ENCODE results near the gene UTP20.
"Not testable (repeated sequence)": the region's sequence is repeated elsewhere in the genome, so short reads cannot be mapped to it uniquely, and the experiment has no call there.

The UTP20 gene

DNA sequence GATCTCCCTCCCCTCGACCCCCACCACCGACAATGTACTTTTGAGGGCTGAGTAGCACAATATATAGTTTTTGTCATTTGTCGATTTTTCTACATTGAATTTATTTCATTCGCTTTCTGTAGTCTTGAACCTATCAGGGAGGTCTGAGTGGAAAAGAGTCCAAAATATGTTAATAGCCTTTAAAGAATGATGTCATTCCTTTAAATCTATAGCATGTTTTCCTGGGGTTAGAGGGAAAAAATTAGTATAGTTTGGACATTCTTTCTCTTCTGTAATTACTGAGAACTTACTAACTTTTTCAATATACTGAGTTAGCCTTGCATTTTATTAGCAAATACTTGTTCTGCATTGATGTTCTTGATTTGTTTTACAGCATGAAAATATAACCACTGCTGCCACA is 71.8 kb downstream of the UTP20 start:
- peaks cover 6 to 8% of the 10 kb centered on the region in 2 donors for H3K9me3 Mint-ChIP-seq

DNA sequence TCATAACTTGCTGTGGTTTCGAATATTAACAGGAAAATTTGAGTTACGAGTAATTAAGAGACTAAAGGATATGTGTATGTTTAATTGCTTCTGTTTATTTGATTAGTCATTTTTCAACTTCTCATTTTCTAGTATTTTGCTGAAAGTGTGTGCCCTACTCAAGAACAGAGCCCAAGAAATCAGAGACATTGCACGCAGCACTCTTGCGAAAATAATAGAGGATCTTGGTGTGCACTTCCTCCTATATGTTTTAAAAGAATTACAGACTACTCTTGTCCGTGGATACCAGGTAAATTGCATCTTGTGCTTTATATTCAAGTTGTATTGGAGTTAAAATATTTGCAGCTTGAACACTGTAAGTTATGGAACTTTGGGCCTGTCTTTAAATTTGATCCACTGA is 76.9 kb downstream of the UTP20 start:
- Mint-ChIP-seq H3K4me1 (no peaks in the 10 kb centered on the region), H3K27ac (no peak overlapping the region), H3K27me3 (no peaks in the 10 kb centered on the region), H3K36me3 (peaks cover 37 to 56% of the 10 kb centered on the region in 2 donors), H3K4me3 (no peak overlapping the region), H3K9me3 (no peaks in the 10 kb centered on the region)
- DNase-seq = no peak
- no peak for ATAC-seq (replicated peaks)

More for the DNA sequence above, 71.8 kb downstream of the UTP20 start:
- no peaks in the 10 kb centered on the region for H3K27me3 Mint-ChIP-seq
- no peaks in the 10 kb centered on the region for H3K4me1 Mint-ChIP-seq
- DNase-seq (no peak), ATAC-seq (replicated peaks) (no peak)
- H3K4me3 Mint-ChIP-seq = no peak overlapping the region
- no peak overlapping the region for H3K27ac Mint-ChIP-seq
- H3K36me3 Mint-ChIP-seq = peaks cover 50 to 68% of the 10 kb centered on the region in 2 donors

DNA sequence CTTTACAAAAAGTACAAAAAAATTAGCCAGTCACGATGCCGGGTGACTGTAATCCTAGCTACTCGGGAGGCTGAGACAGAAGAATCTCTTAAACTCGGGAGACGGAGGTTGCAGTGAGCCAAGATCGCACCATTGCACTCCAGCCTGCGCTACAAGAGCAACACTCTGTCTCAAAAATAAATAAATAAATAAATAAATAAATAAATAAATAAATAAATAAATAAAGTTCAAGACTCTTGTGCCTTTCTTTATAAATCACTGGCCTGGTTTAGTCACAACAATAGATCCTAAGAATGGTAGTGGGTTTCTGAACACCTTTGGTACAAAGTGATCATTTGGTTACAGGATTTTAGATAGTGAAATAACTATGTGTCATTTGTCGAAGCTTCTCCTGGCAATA is 81.5 kb downstream of the UTP20 start:
- Mint-ChIP-seq H3K9me3 (no peaks in the 10 kb centered on the region), H3K27ac (no peak overlapping the region), H3K27me3 (no peaks in the 10 kb centered on the region), H3K4me1 (no peaks in the 10 kb centered on the region), H3K4me3 (no peak overlapping the region), H3K36me3 (peaks cover 41 to 57% of the 10 kb centered on the region in 2 donors)
- ATAC-seq (replicated peaks) (no peak), DNase-seq (no peak)

DNA sequence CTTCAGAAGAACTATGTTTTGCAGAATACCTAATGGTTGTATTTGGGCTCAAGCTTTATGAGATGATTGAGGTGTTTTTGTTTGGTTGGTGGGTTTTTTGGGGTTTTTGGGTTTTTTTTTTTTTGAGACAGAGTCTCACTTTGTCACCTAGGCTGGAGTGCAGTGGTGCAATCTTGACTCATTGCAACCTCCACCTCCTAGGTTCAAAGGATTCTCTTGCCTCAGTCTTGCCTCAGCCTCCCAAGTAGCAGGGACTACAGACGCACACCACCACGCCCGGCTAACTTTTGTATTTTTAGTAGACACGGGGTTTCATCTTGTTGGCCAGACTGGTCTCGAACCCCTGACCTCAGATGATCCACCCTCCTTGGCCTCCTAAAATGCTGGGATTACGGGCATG is 88.1 kb downstream of the UTP20 start:
- Mint-ChIP-seq H3K9me3 (no peaks in the 10 kb centered on the region), H3K27me3 (no peaks in the 10 kb centered on the region), H3K27ac (no peak overlapping the region), H3K4me1 (no peaks in the 10 kb centered on the region), H3K4me3 (no peak overlapping the region), H3K36me3 (peaks cover 43 to 64% of the 10 kb centered on the region in 2 donors)
- no peak for ATAC-seq (replicated peaks)
- DNase-seq = no peak

DNA sequence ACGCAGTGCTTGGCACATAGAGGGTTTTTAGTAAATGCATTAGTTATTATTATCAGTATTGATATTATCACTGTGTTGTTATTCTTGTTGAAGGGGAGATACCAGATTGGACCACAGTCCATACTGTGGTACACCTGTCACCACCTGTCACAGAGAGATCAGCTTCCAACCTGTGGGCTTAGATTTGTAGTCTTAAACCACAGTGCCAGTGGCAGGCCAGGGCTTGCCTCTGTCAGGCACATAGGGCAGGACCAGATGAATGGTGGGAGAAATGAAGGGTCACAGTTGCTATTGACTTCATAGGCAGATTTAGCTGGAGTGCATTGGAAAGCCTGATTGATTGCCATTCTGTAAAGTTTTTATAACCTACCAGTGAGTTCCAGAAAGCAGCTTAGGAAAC is 92.5 kb downstream of the UTP20 start:
- Mint-ChIP-seq H3K4me3 (no peak overlapping the region), H3K36me3 (peaks cover 40 to 56% of the 10 kb centered on the region in 2 donors), H3K9me3 (no peaks in the 10 kb centered on the region), H3K27me3 (no peaks in the 10 kb centered on the region), H3K27ac (no peak overlapping the region), H3K4me1 (no peaks in the 10 kb centered on the region)
- DNase-seq (no peak), ATAC-seq (replicated peaks) (no peak)

DNA sequence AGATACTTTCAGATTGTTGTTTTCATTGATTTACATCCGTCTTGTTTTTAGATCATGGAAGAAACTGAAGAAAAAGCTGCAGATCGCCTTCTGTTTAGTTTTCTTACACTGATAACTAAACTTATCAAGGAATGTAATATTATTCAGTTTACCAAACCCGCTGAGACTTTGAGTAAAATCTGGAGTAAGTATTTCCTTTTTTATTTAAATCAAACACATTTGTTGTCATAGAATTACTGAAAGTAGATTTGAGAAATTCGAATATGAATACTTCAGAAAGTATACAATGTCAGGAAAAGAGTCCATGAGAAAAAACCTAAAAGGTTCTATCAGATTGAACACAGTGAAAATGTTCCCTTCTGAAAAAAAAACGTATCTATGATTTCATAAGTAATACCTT is 95.7 kb downstream of the UTP20 start:
- Mint-ChIP-seq H3K27ac (no peak overlapping the region), H3K27me3 (no peaks in the 10 kb centered on the region), H3K4me3 (no peak overlapping the region), H3K9me3 (no peaks in the 10 kb centered on the region), H3K36me3 (peaks cover 50 to 60% of the 10 kb centered on the region in 2 donors), H3K4me1 (no peaks in the 10 kb centered on the region)
- ATAC-seq (replicated peaks) (no peak), DNase-seq (no peak)

DNA sequence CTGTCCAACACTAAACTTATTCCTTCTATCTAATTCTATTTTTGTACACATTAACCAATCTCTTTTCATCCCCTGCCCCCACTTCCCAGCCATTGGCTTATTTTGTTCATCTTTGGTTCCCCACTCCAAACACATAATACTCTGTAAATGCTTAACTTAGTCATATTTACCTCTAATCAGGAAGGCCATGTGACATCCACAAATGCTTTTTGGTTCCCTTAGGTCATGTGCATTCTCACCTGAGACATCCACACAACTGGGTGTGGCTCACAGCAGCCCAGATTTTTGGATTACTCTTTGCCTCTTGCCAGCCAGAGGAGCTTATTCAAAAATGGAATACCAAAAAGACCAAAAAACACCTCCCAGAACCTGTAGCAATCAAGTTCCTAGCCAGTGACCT is 99.2 kb downstream of the UTP20 start:
- ATAC-seq (replicated peaks) = no peak
- Mint-ChIP-seq H3K4me3 (no peak overlapping the region), H3K36me3 (peaks cover 53 to 61% of the 10 kb centered on the region in 2 donors), H3K27me3 (no peaks in the 10 kb centered on the region), H3K4me1 (no peaks in the 10 kb centered on the region), H3K27ac (no peak overlapping the region), H3K9me3 (no peaks in the 10 kb centered on the region)
- DNase-seq = no peak

DNA sequence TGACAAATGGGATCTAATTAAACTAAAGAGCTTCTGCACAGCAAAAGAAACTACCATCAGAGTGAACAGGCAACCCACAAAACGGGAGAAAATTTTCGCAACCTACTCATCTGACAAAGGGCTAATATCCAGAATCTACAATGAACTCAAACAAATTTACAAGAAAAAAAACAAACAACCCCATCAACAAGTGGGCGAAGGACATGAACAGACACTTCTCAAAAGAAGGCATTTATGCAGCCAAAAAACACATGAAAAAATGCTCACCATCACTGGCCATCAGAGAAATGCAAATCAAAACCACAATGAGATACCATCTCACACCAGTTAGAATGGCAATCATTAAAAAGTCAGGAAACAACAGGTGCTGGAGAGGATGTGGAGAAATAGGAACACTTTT is 111.3 kb downstream of the UTP20 start:
- not testable (repeated sequence) for H3K4me3 Mint-ChIP-seq; H3K27me3 Mint-ChIP-seq; H3K4me1 Mint-ChIP-seq; H3K27ac Mint-ChIP-seq; H3K9me3 Mint-ChIP-seq; ATAC-seq (replicated peaks); DNase-seq
- H3K36me3 Mint-ChIP-seq = peaks cover 31 to 44% of the 10 kb centered on the region in 2 donors

DNA sequence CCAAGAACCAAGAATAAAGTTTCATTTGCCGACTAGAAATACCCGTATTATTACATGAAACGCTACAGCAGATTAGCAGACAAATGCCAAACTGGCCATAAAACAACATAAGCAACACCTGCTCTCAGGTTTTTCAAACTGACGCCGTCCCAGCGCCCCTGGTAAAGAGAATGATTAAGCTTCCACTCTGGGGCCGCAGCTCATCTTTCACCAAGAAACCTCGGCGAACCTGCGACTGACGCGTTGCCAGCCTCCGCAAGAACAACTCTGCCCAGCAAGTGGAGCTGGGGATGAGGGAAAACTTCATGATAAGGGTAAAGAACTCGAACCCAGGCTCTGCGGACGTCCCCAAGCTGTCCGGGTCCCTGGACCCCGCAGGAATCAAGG is 127.1 kb downstream of the UTP20 start:
- Mint-ChIP-seq H3K9me3 (no peaks in the 10 kb centered on the region), H3K27me3 (no peaks in the 10 kb centered on the region), H3K36me3 (peaks cover 5 to 6% of the 10 kb centered on the region in 2 donors), H3K27ac (peak overlapping the region; percentile 97), H3K4me3 (peak overlapping the region; percentile 98 to 99), H3K4me1 (peaks cover 8 to 15% of the 10 kb centered on the region in 2 donors)
- ATAC-seq (replicated peaks) = peak; percentile 28 to 31
- no peak for DNase-seq

DNA sequence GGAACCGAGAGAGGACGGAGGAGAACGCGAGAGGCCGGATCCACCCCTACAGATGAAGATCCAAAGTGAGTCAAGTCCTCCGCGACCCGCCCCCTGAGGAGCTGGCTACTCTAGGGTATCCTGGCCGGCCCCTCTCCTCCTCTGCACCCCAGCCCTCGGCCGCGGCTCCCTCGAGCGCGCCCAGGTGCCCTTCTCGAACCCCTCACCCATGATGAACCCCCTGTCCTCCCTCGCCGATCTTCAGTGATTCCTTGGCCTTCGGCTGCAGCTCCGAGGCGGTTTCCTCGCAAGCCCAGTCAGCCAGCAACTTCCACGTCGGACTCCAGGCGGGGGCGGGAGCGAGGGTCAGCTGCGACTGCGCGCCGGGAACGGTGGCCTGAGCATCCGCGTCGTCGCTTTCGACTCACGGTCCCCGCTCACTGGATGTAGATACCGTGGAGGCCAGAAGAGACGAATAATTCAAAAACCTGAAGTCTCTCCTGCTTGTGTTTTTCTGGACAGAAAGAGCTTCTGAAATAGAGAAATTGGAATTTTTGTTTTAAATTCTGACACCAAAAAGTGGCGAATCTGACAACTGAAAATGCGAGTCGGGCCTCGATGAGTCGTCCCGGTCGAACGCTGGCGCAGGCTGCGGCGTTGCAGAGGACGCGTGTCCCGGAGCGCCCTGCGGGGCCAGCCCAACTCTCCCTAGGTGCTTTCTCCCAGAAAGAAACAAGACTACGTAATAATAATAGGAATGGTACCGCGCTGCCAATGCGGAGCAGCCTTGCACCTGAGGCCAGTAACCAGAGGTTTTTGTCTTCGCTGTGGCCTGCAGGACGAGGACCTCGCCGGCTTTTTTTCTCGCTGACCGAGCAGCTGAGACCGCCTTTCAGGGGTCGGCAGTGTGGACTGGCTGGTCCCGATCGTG is 127.8 kb downstream of the UTP20 start, which contains the start of gene ARL1:
Gene ARL1 (minus strand): TSS at position 337 of the 910 bp plus-strand sequence. CDS start 127 bp downstream, at position 210.
- peaks cover 5 to 6% of the 10 kb centered on the region in 2 donors for H3K36me3 Mint-ChIP-seq
- H3K27me3 Mint-ChIP-seq = peaks cover 0 to 3% of the 10 kb centered on the region in 2 donors
- peak within 1 kb of the TSS; percentile 98 to 99 for H3K4me3 Mint-ChIP-seq
- no peaks in the 10 kb centered on the region for H3K9me3 Mint-ChIP-seq
- ATAC-seq (replicated peaks) (peak; percentile 81 to 88), DNase-seq (peak; percentile 81)
- H3K4me1 Mint-ChIP-seq = peaks cover 8 to 15% of the 10 kb centered on the region in 2 donors
- H3K27ac Mint-ChIP-seq = peak within 1 kb of the TSS; percentile 97

DNA sequence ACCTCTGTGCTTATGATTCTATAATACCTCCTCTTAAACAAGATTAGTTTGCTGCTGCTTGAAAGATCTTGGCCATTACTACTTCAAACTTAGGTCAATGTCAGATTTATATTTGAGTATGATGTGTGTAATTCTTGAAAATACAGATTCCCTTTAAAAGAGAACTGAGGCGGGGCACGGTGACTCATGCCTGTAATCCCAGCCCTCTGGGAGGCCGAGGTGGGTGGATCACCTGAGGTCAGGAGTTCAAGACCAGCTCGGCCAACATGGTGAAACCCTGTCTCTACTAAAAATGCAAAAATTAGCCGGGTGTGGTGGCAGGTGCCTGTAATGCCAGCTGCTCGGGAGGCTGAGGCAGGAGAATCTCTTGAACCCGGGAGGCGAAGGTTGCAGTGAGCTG is 130.3 kb downstream of the UTP20 start:
- not testable (repeated sequence) for H3K27me3 Mint-ChIP-seq; ATAC-seq (replicated peaks); H3K36me3 Mint-ChIP-seq; H3K27ac Mint-ChIP-seq; H3K9me3 Mint-ChIP-seq; DNase-seq; H3K4me3 Mint-ChIP-seq
- H3K4me1 Mint-ChIP-seq = peaks cover 4 to 15% of the 10 kb centered on the region in 2 donors

DNA sequence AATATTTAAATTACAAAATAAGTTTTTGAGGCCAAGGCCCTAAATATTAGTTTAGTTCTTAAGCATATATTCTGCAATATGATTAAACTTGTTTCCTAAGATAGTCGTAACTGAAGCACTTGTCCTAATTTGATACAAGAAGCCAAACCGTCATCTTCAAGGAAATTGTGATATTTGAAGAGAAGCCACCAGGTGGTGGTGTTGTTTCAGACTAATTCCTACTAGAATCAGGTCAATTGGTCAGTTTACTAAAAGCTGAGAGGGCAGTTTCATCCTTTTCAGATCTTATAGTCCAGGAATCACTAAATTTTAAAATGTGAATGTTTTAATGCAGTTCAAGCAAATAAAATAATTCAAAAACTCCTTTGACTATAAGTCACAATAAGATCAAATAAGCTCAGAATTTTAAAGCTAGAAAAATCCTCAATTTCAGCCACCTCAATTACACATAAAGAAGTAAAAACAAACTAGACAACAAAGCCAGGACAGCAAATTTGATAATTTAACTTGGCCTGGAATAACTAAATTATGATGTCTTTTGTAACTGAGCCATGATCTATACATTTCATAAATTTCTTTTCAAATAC is 134.7 kb downstream of the UTP20 start:
- Mint-ChIP-seq H3K36me3 (no peaks in the 10 kb centered on the region), H3K9me3 (no peaks in the 10 kb centered on the region), H3K27ac (no peak overlapping the region), H3K4me1 (no peaks in the 10 kb centered on the region), H3K4me3 (no peak overlapping the region), H3K27me3 (peaks cover 0 to 3% of the 10 kb centered on the region in 2 donors)
- DNase-seq (no peak), ATAC-seq (replicated peaks) (no peak)

DNA sequence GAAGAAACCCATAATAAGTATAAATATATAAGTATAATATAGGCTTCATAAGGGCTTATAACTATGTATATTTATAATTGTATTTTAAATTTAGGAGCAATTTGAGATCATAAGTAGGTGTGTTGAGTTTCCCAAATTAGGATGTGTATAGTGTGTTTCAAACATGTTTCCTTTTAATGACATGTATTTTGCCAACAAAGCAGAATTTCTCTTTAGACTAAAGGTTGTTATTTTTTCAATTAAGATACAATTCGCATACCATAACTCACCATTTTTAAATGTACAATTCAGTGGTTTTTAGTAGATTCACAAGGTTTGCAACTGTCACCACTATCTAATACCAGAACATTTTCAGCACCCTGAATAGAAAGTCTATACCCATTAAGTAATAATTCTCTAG is 135.3 kb downstream of the UTP20 start:
- no peaks in the 10 kb centered on the region for H3K9me3 Mint-ChIP-seq
- peaks cover 0 to 3% of the 10 kb centered on the region in 2 donors for H3K27me3 Mint-ChIP-seq
- no peaks in the 10 kb centered on the region for H3K36me3 Mint-ChIP-seq
- H3K4me3 Mint-ChIP-seq = no peak overlapping the region
- ATAC-seq (replicated peaks) (no peak), DNase-seq (no peak)
- no peak overlapping the region for H3K27ac Mint-ChIP-seq
- no peaks in the 10 kb centered on the region for H3K4me1 Mint-ChIP-seq

DNA sequence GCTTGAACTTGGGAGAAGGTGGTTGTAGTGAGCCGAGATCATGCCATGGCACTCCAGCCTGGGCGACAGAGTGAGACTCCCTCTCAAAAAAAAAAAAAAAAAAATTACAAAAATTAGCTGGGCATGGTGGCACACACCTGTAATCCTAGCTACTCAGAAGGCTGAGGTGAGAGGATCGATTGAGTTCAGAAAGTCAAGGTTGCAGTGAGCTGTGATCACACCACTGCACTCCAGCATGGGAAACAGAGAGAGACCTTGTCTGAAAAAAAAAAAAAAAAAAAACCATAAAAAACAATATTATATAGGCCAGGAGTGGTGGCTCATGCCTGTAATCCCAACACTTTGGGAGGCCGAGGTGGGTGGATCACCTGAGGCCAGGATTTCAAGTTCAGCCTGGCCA is 142.2 kb downstream of the UTP20 start:
- H3K27me3 Mint-ChIP-seq; H3K9me3 Mint-ChIP-seq; H3K27ac Mint-ChIP-seq; H3K4me3 Mint-ChIP-seq; DNase-seq; H3K4me1 Mint-ChIP-seq; H3K36me3 Mint-ChIP-seq; ATAC-seq (replicated peaks): not testable (repeated sequence)

DNA sequence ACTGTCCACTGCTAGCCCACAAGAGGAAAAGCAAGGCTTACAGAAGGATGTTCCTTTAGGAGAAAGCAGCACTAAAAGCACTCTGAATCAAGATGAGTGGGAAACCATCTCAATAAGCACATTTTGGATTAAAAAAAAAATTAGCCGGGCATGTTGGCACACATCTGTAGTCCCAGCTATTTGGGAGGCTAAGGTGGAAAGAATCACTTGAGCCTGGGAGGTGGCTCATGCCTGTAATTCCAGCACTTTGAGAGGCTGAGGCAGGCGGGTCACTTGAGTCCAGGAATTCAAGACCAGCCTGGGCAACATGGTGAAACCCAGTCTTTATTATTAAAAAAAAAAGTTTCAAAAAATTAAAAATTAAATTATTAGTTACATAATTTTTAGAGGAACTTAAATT is 144.7 kb downstream of the UTP20 start:
- Mint-ChIP-seq H3K9me3 (no peaks in the 10 kb centered on the region), H3K27ac (no peak overlapping the region), H3K4me3 (no peak overlapping the region), H3K27me3 (no peaks in the 10 kb centered on the region), H3K4me1 (no peaks in the 10 kb centered on the region), H3K36me3 (no peaks in the 10 kb centered on the region)
- ATAC-seq (replicated peaks) = no peak
- DNase-seq = no peak
